ENCODE results near the gene SIGLEC6.

The SIGLEC6 gene

GRCh38 chr19:51531349-51532315 is at the start of gene SIGLEC6:
Gene SIGLEC6 (minus strand): TSS chr19:51531670. CDS start chr19:51531648, 22 bp downstream.
- DNase-seq, result no peak

- no peak for DNase-seq
These were observed 45.4 kb upstream of the SIGLEC6 start for GRCh38 chr19:51576850-51577249.

- DNase-seq, result no peak
These were observed 41.9 kb upstream of the SIGLEC6 start for GRCh38 chr19:51573331-51573730.

GRCh38 chr19:51572908-51573307 is 41.4 kb upstream of the SIGLEC6 start:
- DNase-seq, result no peak

- no peak for DNase-seq
These were observed 40.9 kb upstream of the SIGLEC6 start for GRCh38 chr19:51572410-51572809.

- DNase-seq, result no peak
These were observed 40.1 kb upstream of the SIGLEC6 start for GRCh38 chr19:51571599-51571998.

- DNase-seq, result peak; percentile 97
These were observed 39.6 kb upstream of the SIGLEC6 start, which contains the start of gene ZNF175 for GRCh38 chr19:51570962-51571575. Gene ZNF175 (plus strand): TSS chr19:51571283. CDS start chr19:51573330, 2,047 bp downstream.

GRCh38 chr19:51568456-51568855 is 37.0 kb upstream of the SIGLEC6 start:
- no peak for DNase-seq

GRCh38 chr19:51567583-51567982 is 36.1 kb upstream of the SIGLEC6 start:
- no peak for DNase-seq

- DNase-seq, result no peak
These were observed 35.1 kb upstream of the SIGLEC6 start for GRCh38 chr19:51566489-51567100.

- DNase-seq, result no peak
These were observed 34.1 kb upstream of the SIGLEC6 start for GRCh38 chr19:51565583-51565982.

- no peak for DNase-seq
These were observed 33.3 kb upstream of the SIGLEC6 start for GRCh38 chr19:51564791-51565190.

- DNase-seq, result no peak
These were observed 28.9 kb upstream of the SIGLEC6 start for GRCh38 chr19:51560339-51560738.

GRCh38 chr19:51559240-51559639 is 27.8 kb upstream of the SIGLEC6 start:
- DNase-seq, result no peak

- peak; percentile 9 for DNase-seq
These were observed 21.7 kb upstream of the SIGLEC6 start for GRCh38 chr19:51552996-51553725.

GRCh38 chr19:51552608-51552995 is 21.1 kb upstream of the SIGLEC6 start:
- DNase-seq, result no peak

GRCh38 chr19:51551673-51552432 is 20.4 kb upstream of the SIGLEC6 start:
- DNase-seq, result no peak

GRCh38 chr19:51550848-51551672 is 19.6 kb upstream of the SIGLEC6 start:
- DNase-seq, result no peak

- no peak for DNase-seq
These were observed 18.3 kb upstream of the SIGLEC6 start for GRCh38 chr19:51549533-51550324.

- no peak for DNase-seq
These were observed 17.4 kb upstream of the SIGLEC6 start for GRCh38 chr19:51548891-51549305.
